HG03575 (cell line): Measurements from ENCODE around the gene SLC35F1.

Source experiments
- ATAC-seq: cut with Tn5 transposase; IDR thresholded peaks from one replicate; pipeline ENCODE4 v1.9.1; 2021; ENCODE audit not compliant: unreplicated experiment, insufficient number of reproducible peaks, low FRiP score; ENCODE audit errors: extremely low read depth

SLC35F1 gene

DNA sequence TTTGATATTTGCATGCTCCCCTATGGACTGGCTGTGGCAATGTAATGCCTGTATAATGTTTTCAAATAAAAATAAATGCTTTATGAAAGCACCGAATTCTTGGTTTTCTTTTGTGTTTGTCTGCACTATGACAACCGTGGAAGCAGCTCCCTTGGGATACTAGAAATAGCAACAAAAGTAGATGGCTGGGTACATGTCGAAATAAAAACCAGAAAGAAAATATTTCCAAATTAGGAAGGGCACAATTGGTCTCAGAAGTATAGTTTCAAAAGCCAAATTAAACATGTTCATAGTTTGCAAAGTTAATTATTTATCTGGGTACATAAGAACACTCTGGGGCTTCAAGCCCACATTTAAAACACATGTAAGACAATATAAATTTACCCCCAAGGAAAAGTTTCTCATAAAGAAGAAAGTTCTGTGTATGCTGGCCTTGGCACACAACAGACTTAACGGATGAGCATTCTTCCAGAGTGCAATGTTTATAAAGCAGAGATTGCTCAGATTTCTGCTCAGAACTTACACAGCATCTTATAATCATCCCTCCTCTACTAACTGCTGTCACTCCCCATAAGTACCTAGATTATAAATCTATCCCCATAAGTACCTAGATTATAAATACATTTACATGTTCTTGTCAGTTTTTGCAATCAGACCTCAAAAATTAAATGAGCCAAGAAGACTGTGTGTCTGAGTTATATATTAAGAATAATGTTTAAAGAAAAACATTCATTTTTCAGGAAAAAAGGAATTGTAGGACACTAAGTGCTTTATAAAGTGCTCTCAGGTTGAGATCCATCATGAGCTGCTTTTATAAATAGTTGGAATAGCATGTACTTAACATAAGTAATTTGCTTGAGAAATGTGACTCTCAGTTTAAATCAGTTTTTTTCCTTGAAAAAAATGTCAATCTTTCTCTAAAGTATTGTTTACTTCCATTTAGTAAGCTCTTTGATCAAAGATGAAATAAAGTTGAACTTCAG, 410.8 kb downstream of the SLC35F1 start:
- no peak for ATAC-seq

GRCh38 chr6:118318648-118319047, 411.6 kb downstream of the SLC35F1 start:
- ATAC-seq, result no peak

DNA sequence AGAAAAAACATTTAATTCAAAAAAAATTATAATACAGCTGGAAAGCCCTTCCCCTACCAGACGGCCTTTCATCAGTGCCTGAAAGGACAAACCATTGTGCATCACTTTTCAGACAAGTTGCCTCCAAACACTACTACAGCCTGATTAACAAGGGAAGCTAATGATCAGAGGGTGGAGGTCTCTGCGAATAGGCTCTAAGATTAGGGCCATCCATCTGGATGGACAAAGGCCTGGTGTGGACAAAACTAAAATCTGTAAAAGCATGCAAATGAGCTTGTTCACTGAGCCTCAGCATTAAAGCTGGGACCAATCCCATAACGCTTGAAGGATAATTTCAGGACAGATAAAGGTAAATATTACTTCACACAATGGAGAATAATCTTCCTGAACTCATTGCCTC, 412.4 kb downstream of the SLC35F1 start:
- ATAC-seq, result no peak

DNA sequence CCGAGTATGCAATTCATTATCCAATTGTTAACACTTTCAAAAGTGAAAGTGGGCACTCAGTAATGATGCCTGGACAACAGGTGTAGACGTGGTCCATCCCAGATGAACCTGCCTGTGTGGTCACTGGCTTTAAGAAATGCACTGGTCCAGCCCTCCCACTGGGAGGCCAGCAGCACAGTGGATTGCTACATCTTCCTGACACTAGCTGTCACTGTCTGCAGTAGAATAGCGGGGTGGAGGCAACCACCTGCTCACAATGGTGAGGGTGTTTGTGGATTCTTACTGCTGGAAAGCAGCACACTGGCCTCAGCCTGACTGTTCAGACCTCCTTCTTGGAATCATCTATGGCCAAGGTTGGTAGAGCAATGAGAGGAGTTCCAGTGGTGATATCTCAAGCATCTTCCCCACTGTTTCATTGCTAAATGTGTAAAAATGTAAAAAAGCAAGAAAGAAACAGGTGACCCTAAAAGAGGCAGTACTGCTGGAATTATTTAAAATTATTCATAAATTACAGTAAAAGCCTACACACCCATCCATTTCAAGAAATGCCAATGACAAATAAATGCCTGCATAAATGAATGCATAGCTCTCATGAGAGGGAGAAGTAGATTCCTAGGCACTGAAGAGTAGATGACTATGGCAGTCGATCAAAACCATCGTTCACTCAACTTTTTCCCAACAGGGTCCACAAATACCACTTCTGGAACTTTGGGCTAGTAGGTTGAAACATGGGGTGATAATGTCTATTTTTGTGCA, 413.0 kb downstream of the SLC35F1 start:
- ATAC-seq, result no peak

DNA sequence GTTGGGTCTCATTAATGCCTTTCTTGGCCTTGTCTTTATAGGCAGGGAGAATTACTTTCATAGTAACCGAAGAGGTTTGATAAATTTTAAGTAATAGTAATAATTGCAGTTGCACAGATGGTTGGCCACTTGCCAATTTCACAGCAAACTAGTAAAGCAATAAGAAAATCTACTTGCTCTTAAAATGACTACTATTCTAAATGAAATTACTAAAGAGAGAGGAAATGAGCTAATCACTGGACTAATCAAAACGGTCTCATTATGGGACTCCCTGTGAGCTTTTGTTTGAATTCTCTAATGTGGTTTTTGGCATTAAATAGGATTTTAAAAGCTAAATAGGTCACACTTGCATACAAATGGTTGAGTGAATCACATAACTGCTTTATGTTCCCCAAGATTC, 413.6 kb downstream of the SLC35F1 start:
- no peak for ATAC-seq

GRCh38 chr6:118324116-118324515, 417.1 kb downstream of the SLC35F1 start:
- no peak for ATAC-seq

- no peak for ATAC-seq
Observed at GRCh38 chr6:118325220-118325860, 418.3 kb downstream of the SLC35F1 start.

DNA sequence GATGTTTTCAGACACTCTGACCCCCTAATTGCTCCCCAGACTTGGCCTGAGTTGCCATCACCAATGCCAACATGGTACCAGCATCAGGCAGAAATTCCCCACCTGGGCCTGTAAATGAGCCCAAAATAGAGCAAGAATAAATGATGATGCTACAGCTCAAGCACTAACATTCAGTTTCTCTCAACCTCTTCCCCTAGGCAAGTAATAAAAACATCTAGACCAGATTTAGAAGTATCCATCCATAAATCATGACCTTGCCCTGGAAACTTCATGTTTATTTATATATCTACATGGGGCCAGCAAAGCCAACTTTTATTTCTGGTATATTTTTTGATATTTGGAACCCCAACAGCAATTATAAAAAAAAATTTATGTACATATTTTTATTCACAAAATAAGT, 419.6 kb downstream of the SLC35F1 start:
- ATAC-seq, result no peak

GRCh38 chr6:118327237-118327636, 420.2 kb downstream of the SLC35F1 start:
- no peak for ATAC-seq

DNA sequence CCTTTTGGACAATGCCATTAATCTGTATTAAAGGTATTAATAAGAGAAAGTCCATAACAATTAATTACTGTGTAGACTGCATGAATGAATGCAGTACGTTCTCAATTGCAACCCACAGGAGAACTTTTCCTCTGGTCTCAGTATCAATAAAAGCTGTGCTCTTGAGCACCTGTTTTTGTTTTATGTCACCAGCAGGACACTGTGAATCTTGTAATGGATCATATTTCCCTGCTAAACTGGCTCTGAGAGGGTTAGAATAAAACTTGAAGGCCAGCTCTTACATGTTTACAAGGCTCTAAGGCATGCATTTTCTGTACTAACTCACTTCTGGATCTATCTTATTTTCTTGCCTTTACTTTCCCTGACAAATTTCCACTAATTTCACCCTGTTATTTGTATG, 426.7 kb downstream of the SLC35F1 start:
- ATAC-seq, result no peak

DNA sequence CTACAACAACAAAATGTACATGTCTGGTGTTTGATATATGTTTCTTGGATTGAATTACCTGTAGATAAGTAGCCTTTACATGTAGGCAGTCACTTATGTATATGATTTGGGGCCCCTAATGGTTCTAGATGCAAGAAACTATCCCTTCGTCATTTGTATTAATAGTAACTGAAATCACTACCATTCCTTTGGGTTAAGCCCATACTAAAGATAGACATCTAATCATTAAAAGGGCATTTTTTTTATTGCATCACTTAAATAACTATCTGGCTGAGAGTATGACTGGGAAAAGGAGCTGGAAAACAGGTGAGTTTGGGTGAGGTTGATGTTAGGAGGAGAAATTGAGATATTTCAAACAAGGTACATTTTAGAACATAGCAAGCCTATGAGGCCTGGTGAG, 427.6 kb downstream of the SLC35F1 start:
- ATAC-seq, result no peak

GRCh38 chr6:118335325-118335816, 428.3 kb downstream of the SLC35F1 start:
- no peak for ATAC-seq

GRCh38 chr6:118344014-118344670, 437.1 kb downstream of the SLC35F1 start:
- no peak for ATAC-seq

- no peak for ATAC-seq
Observed at GRCh38 chr6:118350881-118351430, 443.9 kb downstream of the SLC35F1 start.

- no peak for ATAC-seq
Observed at GRCh38 chr6:118353564-118353963, 446.5 kb downstream of the SLC35F1 start.

DNA sequence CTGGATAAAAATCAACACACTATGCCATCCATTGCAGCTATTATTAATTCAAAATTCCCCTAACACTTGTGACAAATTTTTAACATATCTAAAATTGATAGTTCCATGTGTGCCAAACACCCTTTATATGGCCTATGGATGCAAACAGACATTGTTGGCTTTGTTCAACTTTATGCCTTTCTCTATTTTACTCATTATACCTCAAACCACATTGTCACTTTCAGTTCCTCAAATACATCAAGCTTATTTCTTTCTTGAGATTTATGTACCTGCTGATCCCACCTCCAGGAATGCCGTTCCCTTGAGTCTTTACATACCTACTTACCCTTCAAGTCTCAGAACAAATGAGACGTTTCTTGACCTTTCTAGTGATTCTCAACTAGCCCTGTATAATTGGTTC, 447.6 kb downstream of the SLC35F1 start:
- peak; percentile 98 for ATAC-seq

- no peak for ATAC-seq
Observed at GRCh38 chr6:118356054-118356453, 449.0 kb downstream of the SLC35F1 start.

GRCh38 chr6:118356686-118357085, 449.6 kb downstream of the SLC35F1 start:
- no peak for ATAC-seq
